T-cell (primary cell): ENCODE data around the gene PDIA4. TPM values are rescaled to one million over a fixed set of nuclear protein-coding genes. Genes with fewer than 3 reads are reported as not detected.
A peak's percentile ranks its signal among the peaks of the same experiment; 100 is the strongest.

Experiments used
- ATAC-seq, 4 experiments: fragments of 200-7000 bp in 3 of 4; fragments of 150-1000 bp in 1 of 4; cut with Tn5 transposase; replicated peaks in 1 of 4; 1 replicate in 3 of 4; 2 replicates in 1 of 4; pipeline ENCODE4 v1.10.0; 2021; ENCODE audit warnings: moderate library complexity in 3 of 4, mild to moderate bottlenecking in 2 of 4, moderate number of reproducible peaks in 1 of 4
- CTCF ChIA-PET, 2 donors: fragments of 300-600 bp; sonication (Branson Sonifier 250); formaldehyde crosslinking; loops; one replicate each; lab custom pipeline; 2022; ENCODE audit warnings: antibody characterized with exemption in 2 of 2; lab: Charles Lee
- POLR2A ChIA-PET, 2 donors: fragments of 300-600 bp; sonication (Branson Sonifier 250); formaldehyde crosslinking; loops; one replicate each; lab custom pipeline; 2022; ENCODE audit warnings: antibody characterized with exemption in 2 of 2; lab: Charles Lee
- DNase-seq, 35 experiments: peaks; one replicate each; pipeline versions ENCODE4 v3.0.0 to v3.0.0-alpha.2; 2013 to 2023
- H3K27ac ChIP-seq: one replicate; pipeline ENCODE4 v1.5.1; 2013; ENCODE audit warnings: low read length
- H3K27me3 ChIP-seq, 2 experiments: replicated peaks in 1 of 2; 1 replicate in 1 of 2; 2 replicates in 1 of 2; pipeline versions ENCODE4 v1.6.1 to v1.7.0; 2013; ENCODE audit warnings: low read length in 1 of 2, mixed read lengths in 1 of 2; ENCODE audit not compliant: control insufficient read depth in 2 of 2, insufficient read depth in 2 of 2; ENCODE audit errors: extremely low read depth in 1 of 2
- H3K36me3 ChIP-seq, 2 donors: 1 replicate in 1 of 2; 2 replicates in 1 of 2; pipeline versions ENCODE4 v1.6.1 to v1.7.0; 2013; ENCODE audit warnings: low read length in 1 of 2; ENCODE audit not compliant: control insufficient read depth in 2 of 2, insufficient read depth in 1 of 2; ENCODE audit errors: extremely low read depth in 1 of 2
- H3K4me1 ChIP-seq, 2 experiments: 1 replicate in 1 of 2; 2 replicates in 1 of 2; pipeline versions ENCODE4 v1.6.1 to v1.7.0; 2013; ENCODE audit warnings: low read length in 2 of 2, mixed read lengths in 1 of 2; ENCODE audit not compliant: insufficient read depth in 2 of 2, control insufficient read depth in 1 of 2; ENCODE audit errors: extremely low read depth in 1 of 2
- H3K4me3 ChIP-seq, 2 donors: 1 replicate in 1 of 2; 2 replicates in 1 of 2; pipeline versions ENCODE4 v1.5.1 to v1.7.0; 2013; ENCODE audit warnings: mild to moderate bottlenecking in 2 of 2, low read length in 1 of 2, moderate library complexity in 1 of 2; ENCODE audit not compliant: control insufficient read depth in 1 of 2; ENCODE audit errors: extremely low read depth in 1 of 2
- H3K9me3 ChIP-seq: 2 replicates; pipeline ENCODE4 v1.7.0; 2013
- H3K27ac Mint-ChIP-seq, 2 donors: one replicate each; pipeline ENCODE4 v1.8.0; 2020 to 2021; ENCODE audit warnings: mild to moderate bottlenecking in 2 of 2, mixed read lengths in 2 of 2
- H3K27me3 Mint-ChIP-seq, 2 donors: one replicate each; pipeline ENCODE4 v1.8.0; 2021 to 2022; ENCODE audit warnings: mixed read lengths in 2 of 2
- H3K36me3 Mint-ChIP-seq: one replicate; pipeline ENCODE4 v1.8.0; 2021; ENCODE audit warnings: mixed read lengths
- H3K4me1 Mint-ChIP-seq, 3 donors: one replicate each; pipeline ENCODE4 v1.8.0; 2020 to 2022; ENCODE audit warnings: mixed read lengths in 3 of 3, mild to moderate bottlenecking in 1 of 3
- H3K4me3 Mint-ChIP-seq, 3 donors: one replicate each; pipeline ENCODE4 v1.8.0; 2020 to 2022; ENCODE audit warnings: mild to moderate bottlenecking in 3 of 3, mixed read lengths in 3 of 3, moderate library complexity in 3 of 3
- H3K9me3 Mint-ChIP-seq, 3 donors: one replicate each; pipeline ENCODE4 v1.8.0; 2020 to 2022; ENCODE audit warnings: mixed read lengths in 3 of 3
- WGBS: methylation state at CpG from one replicate; pipeline ENCODE4 v1.1.5; 2013; ENCODE audit warnings: missing lambda C conversion rate; ENCODE audit not compliant: insufficient coverage; 5-methylcytosine and 5-hydroxymethylcytosine counted together
- total RNA-seq, 35 experiments: library from RNA in 6 of 35; stranded (reverse) in 6 of 35; fragments of 120-200 nt in 1 of 35; gene quantifications; one replicate each; pipeline versions ENCODE4 v1.2.1 to v1.2.4 and lab custom pipeline; 2013 to 2026

PDIA4 gene
- total RNA-seq, 5 donors from 2014 or later (not counting 1 experiment from before 2014, with no cell fraction given), result 40.3 to 75.3 (median 68.4) TPM

DNA sequence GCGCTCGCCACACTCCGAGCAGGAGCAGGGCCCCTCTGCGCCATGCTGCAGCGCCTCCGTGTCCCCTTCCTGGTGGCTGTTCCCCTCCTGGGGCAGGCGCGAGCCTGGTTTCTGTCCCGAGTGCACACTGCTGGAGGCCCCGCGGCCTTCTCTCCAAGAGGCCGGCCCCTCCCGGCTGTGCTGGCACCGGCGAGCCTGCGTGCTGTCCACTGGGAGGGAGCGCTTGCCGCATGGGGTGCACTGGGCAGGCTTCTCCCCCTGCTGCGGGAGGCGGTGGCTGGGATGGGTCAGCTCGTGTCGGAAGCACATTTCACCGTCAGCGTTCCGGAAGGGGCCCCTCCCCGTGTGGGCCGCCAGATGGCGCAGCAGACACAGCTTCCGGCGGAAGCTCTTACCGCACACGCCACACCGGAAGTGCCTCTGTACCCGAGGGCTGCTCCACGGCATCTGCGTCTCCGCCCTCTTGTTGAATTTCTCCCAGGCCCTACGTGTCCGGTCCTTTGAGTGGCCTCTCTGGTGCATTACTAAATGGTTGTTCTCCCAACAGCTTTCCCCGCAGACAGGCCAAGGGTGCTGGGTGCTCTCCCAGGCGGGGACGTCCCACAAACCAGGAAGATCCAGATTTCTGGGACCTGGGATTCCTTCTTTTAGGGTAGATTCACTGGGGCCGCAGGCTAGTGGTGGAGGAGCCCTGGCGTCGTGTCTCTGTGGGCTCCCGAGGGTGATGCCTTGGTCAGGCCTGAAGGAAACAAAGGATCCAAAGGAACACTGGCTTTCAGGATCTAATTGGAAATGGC is 43.5 kb upstream of the PDIA4 start:
- ChIA-PET CTCF (interaction anchor here in 1 of 2 donors (1.3 kb wide), 1 partner anchor 89 kb away, joined by 6 read pairs; no protein-coding TSS in a partner anchor), POLR2A (no interaction called here)
- Mint-ChIP-seq H3K4me1 (peaks cover 4 to 16% (median 8%) of the 10 kb centered on the region in 3 donors), H3K36me3 (peaks cover 19% of the 10 kb centered on the region), H3K9me3 (no peaks in the 10 kb centered on the region), H3K27ac (peak overlapping the region; percentile 66 to 78), H3K4me3 (peak overlapping the region in 2 of 3 donors; percentile 9 to 34), H3K27me3 (no peaks in the 10 kb centered on the region)
- H3K27ac ChIP-seq, result peak overlapping the region; percentile 60
- peaks cover 0 to 10% of the 10 kb centered on the region in 2 experiments for H3K4me1 ChIP-seq
- WGBS, result 86% methylated on average over 45 of the region's 46 CpGs
- peak overlapping the region in 1 of 2 donors; percentile 21 for H3K4me3 ChIP-seq
- H3K36me3 ChIP-seq, result peaks cover 8 to 41% of the 10 kb centered on the region in 2 donors
- H3K27me3 ChIP-seq, result no peaks in the 10 kb centered on the region
- no peaks in the 10 kb centered on the region for H3K9me3 ChIP-seq
- DNase-seq (peak in 34 of 35 experiments; percentile 8 to 69 (median 42)), ATAC-seq (peak; percentile 70 to 87 (median 78))

DNA sequence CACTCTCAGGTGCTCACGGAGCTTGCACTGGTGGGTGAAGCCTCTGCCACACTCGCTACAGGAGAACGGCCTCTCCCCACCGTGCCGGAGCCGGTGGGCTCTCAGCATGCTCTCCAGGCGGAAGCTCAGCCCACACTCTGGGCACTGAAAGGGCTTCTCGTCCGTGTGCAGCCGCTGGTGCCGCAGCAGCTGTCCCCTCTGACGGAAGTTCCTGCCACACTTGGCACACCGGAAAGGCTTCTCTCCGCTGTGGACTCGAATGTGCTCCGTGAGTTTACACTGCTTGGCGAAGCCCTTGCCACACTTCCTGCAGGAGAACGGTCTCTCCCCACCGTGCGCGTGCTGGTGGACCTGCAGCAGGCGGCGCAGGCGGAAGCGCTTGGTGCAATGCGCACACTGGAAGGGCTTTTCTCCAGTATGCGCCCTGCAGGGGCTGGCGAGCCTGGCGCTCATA is 42.9 kb upstream of the PDIA4 start:
- H3K27me3 Mint-ChIP-seq, result no peaks in the 10 kb centered on the region
- ATAC-seq, result peak in 1 of 4 experiments; percentile 14
- H3K4me1 Mint-ChIP-seq, result peaks cover 4 to 13% (median 7%) of the 10 kb centered on the region in 3 donors
- no peak overlapping the region for H3K4me3 Mint-ChIP-seq
- no peak for DNase-seq
- H3K4me3 ChIP-seq, result peak overlapping the region in 1 of 2 donors; percentile 21
- CTCF ChIA-PET, result interaction anchor here (0.7 to 1.3 kb wide), 2 partner anchors 48 to 88 kb away, joined by 4 to 6 read pairs; no protein-coding TSS in a partner anchor
- WGBS, result 94% methylated on average over 25 of the region's 29 CpGs
- no peaks in the 10 kb centered on the region for H3K27me3 ChIP-seq
- peaks cover 16% of the 10 kb centered on the region for H3K36me3 Mint-ChIP-seq
- no peaks in the 10 kb centered on the region for H3K9me3 Mint-ChIP-seq
- POLR2A ChIA-PET, result no interaction called here
- no peak overlapping the region for H3K27ac ChIP-seq
- H3K36me3 ChIP-seq, result peaks cover 8 to 39% of the 10 kb centered on the region in 2 donors
- H3K9me3 ChIP-seq, result no peaks in the 10 kb centered on the region
- peaks cover 0 to 10% of the 10 kb centered on the region in 2 experiments for H3K4me1 ChIP-seq
- H3K27ac Mint-ChIP-seq, result no peak overlapping the region

DNA sequence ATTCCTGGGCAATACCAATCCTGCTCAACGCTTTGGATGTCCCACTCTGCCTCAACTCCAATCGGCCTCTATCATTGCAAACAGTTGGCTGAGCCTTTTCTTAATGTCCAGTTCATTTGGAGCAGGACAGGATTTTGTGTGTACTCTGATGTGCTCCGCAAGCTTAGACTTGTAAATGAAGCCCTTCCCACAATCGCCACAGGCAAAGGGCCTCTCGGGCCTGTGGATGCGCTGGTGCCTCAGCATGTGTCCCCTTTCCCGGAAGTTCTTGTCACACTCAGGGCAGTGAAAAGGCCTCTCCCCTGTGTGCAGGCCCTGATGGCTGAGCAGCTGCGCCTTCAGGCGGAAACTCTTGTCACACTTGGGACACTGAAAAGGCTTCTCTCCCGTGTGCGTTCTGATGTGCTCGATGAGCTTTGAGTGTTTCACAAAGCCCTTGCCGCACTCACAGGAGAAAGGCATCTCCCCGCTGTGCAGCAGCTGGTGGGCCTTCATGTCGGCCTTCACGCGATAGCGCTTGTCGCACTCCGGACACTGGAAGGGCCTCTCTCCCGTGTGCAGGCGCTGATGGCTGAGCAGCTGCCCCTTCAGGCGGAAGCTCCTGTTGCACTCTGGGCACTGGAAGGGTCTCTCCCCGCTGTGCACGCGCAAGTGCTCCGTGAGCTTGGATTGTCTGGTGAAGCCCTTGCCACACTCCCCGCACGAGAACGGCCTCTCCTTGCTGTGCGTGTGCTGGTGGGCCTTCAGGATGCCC is 42.2 kb upstream of the PDIA4 start:
- POLR2A ChIA-PET, result no interaction called here
- Mint-ChIP-seq H3K4me3 (no peak overlapping the region), H3K36me3 (peaks cover 16% of the 10 kb centered on the region), H3K4me1 (peaks cover 4 to 15% (median 8%) of the 10 kb centered on the region in 3 donors), H3K27ac (no peak overlapping the region), H3K9me3 (no peaks in the 10 kb centered on the region), H3K27me3 (no peaks in the 10 kb centered on the region)
- Histone ChIP-seq H3K4me1 (peaks cover 0 to 13% of the 10 kb centered on the region in 2 experiments), H3K27ac (no peak overlapping the region), H3K4me3 (no peak overlapping the region), H3K9me3 (no peaks in the 10 kb centered on the region), H3K27me3 (no peaks in the 10 kb centered on the region), H3K36me3 (peaks cover 8 to 39% of the 10 kb centered on the region in 2 donors)
- 97% methylated on average over 31 of the region's 31 CpGs for WGBS
- ATAC-seq (no peak), DNase-seq (no peak)
- CTCF ChIA-PET, result interaction anchor here in 1 of 2 donors (0.5 to 0.7 kb wide), 2 partner anchors 38 to 47 kb away, joined by 4 read pairs; no protein-coding TSS in a partner anchor

DNA sequence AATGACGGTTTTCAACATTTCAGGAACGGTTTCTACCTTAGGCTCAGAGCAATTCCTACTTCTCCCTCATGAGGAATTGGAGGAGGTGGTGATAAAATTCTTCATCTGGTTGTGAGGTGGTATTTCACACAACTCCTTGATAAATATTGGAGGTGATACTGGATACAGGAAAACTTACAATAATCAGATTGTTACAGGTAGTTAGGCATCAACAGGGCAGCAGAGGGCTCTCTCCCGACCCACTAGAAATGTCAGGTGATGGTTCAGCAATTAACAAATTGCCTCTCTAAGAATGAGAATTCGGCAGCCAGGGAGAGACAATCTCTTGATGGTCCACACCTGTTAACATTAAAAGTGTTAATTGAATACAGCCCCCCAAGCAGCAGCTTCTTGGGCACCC is 39.6 kb upstream of the PDIA4 start:
- no peaks in the 10 kb centered on the region for H3K27me3 Mint-ChIP-seq
- no peaks in the 10 kb centered on the region for H3K9me3 ChIP-seq
- no peak overlapping the region for H3K27ac ChIP-seq
- peaks cover 8% of the 10 kb centered on the region for H3K36me3 Mint-ChIP-seq
- no peak overlapping the region for H3K4me3 ChIP-seq
- H3K36me3 ChIP-seq, result peaks cover 8 to 30% of the 10 kb centered on the region in 2 donors
- peaks cover 2 to 23% of the 10 kb centered on the region in 2 experiments for H3K4me1 ChIP-seq
- peaks cover 0 to 3% of the 10 kb centered on the region in 2 experiments for H3K27me3 ChIP-seq
- CTCF ChIA-PET, result interaction anchor here in 1 of 2 donors (0.6 to 1.8 kb wide), 2 partner anchors 40 to 63 kb away, joined by 4 to 6 read pairs; no protein-coding TSS in a partner anchor
- no peaks in the 10 kb centered on the region for H3K9me3 Mint-ChIP-seq
- 65% methylated on average over 2 of the region's 4 CpGs for WGBS
- no peak for ATAC-seq
- POLR2A ChIA-PET, result no interaction called here
- DNase-seq, result peak in 1 of 35 experiments; percentile 16
- peak overlapping the region; percentile 34 for H3K27ac Mint-ChIP-seq
- peaks cover 3 to 14% (median 11%) of the 10 kb centered on the region in 3 donors for H3K4me1 Mint-ChIP-seq
- H3K4me3 Mint-ChIP-seq, result no peak overlapping the region

DNA sequence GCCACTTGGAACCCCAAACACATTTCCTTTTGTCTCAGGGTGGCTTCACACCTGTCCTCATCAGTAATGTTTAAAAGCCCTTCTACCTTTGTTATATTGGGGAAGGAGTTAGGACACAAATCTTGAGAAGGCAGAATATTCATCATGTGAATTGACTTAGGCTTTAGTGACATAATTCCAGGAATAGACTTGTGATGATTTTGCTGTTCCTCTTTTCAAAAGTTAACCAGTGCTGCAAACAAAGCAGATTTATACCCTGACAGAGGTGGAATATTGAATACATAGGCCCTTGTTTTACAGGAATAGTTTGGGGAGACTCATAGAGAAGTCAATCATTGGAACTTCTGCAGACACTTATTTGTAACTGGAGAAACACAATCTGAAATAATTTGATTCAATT is 35.2 kb upstream of the PDIA4 start:
- Histone ChIP-seq H3K36me3 (peaks cover 0 to 3% of the 10 kb centered on the region in 2 donors), H3K4me1 (peaks cover 2 to 14% of the 10 kb centered on the region in 2 experiments), H3K4me3 (no peak overlapping the region), H3K9me3 (no peaks in the 10 kb centered on the region), H3K27me3 (peaks cover 0 to 3% of the 10 kb centered on the region in 2 experiments), H3K27ac (no peak overlapping the region)
- H3K27ac Mint-ChIP-seq, result no peak overlapping the region
- ATAC-seq (no peak), DNase-seq (no peak)
- H3K4me3 Mint-ChIP-seq, result peak overlapping the region in 1 of 3 donors; percentile 63
- POLR2A ChIA-PET, result no interaction called here
- H3K27me3 Mint-ChIP-seq, result no peaks in the 10 kb centered on the region
- H3K9me3 Mint-ChIP-seq, result no peaks in the 10 kb centered on the region
- CTCF ChIA-PET, result interaction anchor here in 1 of 2 donors (2.2 kb wide), 1 partner anchor 58 kb away, joined by 7 read pairs; no protein-coding TSS in a partner anchor
- H3K36me3 Mint-ChIP-seq, result peaks cover 3% of the 10 kb centered on the region
- H3K4me1 Mint-ChIP-seq, result peaks cover 3 to 11% (median 10%) of the 10 kb centered on the region in 3 donors
